DMS153 (cell line): ENCODE measurements around the gene PGPEP1.
A peak's percentile ranks its signal among the peaks of the same experiment; 100 is the strongest.
"Not testable (repeated sequence)": the region's sequence is repeated elsewhere in the genome, so short reads cannot be mapped to it uniquely, and the experiment has no call there.

Source experiments
- DNase-seq: peaks from one replicate; lab custom pipeline; 2025; lab: John Stamatoyannopoulos, UW

Gene PGPEP1

GRCh38 chr19:18391509-18392075 is 51.2 kb downstream of the PGPEP1 start:
- no peak for DNase-seq

- DNase-seq: no peak
Observed at GRCh38 chr19:18392417-18392816, 52.0 kb downstream of the PGPEP1 start.

- DNase-seq: no peak
Observed at GRCh38 chr19:18392926-18393325, 52.5 kb downstream of the PGPEP1 start.

DNA sequence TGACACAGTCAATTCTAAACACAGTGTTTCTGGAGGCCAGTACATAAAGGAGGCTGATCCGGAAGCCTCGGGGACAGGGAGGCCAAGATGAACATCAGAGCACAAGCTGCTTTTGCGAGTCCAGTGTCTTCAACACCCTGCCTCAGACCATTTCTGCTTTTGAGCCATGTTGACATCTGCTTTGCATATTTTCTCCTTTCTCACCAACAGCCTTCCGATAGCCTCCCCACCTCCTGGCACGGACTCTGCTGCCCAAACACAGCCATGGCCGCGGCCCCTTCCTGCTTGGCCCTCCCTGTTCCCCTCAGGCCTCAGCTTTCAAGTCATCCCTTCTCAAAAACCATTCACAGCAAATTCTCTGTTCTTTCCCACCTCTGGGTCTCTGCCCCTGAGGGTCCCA is 53.4 kb downstream of the PGPEP1 start:
- DNase-seq: no peak

DNA sequence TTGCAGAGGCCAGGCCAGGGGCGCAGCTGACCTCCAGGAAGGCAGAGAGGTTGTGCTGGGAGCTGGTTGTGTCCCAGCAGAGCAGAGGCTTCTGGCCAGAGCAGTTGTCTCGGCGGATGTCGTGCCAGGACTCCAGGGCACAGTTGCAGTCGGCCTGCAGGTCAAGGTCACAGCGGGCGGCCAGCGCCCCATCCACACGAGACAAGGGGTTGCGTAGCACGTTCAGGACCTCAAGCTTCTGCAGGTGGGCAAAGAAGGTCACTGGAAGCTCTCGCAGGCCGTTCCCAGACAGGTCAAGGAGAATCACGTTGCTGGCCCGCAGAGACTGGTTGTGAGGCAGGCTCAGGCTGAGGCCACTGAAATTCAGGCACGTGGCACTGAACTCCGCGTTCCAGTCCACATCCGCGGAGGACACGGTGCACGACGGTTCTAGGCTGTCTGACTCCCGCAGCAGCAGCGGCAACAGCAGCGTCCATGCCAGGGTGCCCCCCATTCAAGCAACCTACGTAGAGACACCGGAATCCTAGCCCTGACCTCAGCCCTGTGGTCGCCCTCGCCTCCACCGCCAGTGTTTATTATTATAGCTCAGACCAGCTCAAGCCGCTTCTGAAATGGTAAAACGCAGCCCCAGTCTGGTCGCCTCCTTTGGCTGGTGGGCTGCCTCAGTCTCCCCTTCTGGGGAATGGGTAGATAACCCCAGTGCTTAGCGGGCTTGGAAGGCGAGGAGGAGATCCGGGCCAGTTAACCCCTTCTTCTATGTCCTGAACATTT is 56.3 kb downstream of the PGPEP1 start:
- DNase-seq: no peak

DNA sequence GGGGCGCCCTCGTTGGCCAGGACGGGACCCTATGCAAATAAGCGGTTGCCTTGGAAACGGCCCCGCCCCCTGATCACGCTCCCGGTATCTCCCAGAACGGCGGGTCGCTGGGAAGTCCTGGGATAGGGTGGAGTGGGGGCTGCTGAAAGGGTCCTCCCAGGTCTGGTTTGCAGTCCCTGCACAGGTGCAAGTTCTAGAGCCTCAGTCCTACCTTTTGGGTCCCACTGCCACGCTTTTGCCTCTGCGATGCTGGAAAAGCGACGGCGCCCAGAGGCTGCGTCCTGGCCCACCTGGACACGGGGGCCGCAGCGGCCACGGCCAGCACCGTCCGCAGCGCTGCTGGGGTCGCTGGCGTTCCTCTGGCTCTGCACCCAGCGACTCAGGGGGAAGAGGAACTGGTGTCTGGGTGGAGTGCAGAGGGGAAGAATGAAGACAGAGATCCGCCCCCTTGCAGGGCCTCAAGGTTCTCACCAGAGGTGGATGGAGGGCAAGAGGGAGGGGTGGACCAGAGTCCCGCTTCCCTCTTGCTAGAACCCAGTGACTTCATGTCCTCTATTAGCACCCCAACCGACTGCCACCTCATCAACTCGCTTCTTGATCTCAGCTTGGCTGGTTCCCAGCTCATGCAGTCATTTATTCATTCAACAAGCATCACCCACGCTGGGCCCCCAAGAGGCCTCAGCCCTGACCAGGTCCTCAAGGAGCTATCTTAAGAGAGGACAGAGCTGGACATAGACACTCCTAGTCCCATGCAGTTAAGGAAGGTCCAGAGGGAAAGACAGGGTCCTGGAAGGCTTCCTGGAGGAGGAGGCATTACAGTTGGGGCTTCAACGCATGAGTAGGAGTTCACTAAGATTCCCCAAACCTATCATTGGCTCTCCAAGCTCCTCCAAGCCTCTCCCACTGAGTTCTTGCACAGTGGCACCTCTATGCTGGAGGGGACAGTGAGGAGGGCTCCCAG is 57.1 kb downstream of the PGPEP1 start, which contains the start of gene LRRC25:
TSS of gene LRRC25 (minus strand) at position 381 of the 961 bp plus-strand sequence. CDS start 659 bp downstream, outside the sequence.
- no peak for DNase-seq

DNA sequence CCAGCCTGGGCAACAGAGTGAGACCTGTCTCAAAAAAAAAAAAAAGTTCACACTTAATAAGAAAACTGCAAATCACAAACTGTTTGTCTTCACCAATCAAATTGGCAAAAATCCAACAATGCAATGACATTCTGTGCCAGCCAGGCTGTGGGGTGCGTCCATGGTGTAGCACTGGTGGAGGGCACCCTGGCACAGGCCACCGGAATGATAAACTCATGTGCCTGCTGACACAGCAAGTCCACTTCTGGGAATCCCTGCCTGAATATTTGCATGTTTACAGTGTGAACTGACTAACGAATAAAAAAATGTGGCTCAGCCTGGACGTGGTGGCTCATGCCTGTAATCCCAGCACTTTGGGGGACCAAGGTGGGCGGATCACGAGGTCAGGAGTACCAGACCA is 58.6 kb downstream of the PGPEP1 start:
- no peak for DNase-seq

- peak; percentile 35 for DNase-seq
Observed at GRCh38 chr19:18401580-18402112, 61.2 kb downstream of the PGPEP1 start.

DNA sequence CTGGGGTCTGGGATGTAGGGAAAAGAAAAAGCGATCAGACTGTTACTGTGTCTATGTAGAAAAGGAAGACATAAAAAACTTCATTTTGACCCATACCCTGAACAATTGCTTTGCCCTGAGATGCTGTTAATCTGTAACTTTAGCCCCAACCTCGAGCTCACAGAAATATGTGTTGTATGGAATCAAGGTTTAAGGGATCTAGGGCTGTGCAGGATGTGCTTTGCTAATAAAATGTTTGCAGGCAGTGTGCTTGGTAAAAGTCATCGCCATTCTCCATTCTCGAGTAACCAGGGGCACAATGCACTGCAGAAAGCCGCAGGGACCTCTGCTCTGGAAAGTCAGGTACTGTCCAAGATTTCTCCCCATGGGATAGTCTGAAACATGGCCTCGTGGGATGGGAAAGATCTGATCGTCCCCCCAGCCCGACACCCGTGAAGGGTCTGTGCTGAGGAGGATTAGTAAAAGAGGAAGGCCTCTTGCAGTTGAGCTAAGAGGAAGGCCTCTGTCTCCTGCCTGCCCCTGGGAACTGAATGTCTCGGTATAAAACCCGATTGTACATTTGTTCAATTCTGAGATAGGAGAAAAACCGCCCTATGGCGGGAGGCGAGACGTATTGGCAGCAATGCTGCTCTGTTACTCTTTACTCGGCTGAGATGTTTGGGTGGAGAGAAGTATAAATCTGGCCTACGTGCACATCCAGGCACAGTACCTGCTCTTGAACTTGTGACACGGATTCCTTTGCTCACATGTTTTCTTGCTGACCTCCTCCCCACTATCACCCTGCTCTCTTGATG is 62.3 kb downstream of the PGPEP1 start:
- DNase-seq: not testable (repeated sequence)

- not testable (repeated sequence) for DNase-seq
Observed at GRCh38 chr19:18405754-18406153, 65.4 kb downstream of the PGPEP1 start.

- no peak for DNase-seq
Observed at GRCh38 chr19:18406749-18407148, 66.4 kb downstream of the PGPEP1 start.

DNA sequence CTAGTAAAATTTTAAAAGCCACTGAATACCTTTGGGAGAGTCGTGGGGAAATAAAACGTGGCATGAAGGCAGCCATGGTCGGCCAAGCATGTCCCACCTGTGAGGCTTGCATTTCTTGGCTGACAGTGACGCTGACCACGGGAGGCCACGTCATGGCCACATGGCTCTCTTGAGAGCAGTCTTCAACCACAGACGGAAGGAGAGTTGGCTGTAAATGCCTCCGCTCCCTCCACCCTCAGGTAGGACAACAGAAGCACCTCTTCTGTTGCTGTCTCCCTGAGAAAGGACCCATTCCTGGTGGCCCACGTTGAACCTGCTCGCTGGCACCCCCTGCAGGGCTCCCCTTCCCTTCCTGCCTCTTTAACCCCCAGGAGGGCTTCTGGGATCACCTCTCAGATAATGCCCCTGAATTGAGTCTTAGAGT is 67.7 kb downstream of the PGPEP1 start:
- no peak for DNase-seq

DNA sequence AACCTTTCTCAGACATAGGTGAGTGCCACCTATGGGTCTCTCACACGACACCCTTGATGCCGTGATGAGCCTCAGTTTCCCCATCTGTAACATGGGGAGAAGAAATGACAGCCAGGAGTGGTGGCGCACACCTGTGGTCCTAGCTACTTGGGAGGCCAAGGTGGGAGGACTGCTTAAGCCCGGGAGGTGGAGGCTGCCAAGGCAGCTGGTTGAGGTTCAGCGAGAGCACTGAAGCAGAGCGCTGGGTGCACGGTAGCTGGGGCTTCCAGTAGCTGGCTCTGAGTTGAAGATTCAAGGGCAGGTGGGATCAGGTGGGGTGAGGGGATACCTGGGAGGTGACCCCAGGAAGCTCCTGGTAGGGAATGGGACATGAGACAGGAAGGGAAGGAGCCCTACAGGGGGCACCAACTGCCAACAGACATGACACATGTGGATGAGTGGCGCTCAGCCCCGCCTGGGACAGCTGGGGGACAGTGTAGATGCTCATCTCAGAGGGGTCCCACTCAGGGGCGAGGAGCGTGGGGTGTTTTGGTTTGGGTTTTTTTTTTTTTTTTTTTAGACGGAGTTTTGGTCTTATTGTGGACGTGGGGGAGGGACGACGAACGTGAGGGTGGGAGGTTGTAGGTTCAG is 72.3 kb downstream of the PGPEP1 start:
- no peak for DNase-seq

DNA sequence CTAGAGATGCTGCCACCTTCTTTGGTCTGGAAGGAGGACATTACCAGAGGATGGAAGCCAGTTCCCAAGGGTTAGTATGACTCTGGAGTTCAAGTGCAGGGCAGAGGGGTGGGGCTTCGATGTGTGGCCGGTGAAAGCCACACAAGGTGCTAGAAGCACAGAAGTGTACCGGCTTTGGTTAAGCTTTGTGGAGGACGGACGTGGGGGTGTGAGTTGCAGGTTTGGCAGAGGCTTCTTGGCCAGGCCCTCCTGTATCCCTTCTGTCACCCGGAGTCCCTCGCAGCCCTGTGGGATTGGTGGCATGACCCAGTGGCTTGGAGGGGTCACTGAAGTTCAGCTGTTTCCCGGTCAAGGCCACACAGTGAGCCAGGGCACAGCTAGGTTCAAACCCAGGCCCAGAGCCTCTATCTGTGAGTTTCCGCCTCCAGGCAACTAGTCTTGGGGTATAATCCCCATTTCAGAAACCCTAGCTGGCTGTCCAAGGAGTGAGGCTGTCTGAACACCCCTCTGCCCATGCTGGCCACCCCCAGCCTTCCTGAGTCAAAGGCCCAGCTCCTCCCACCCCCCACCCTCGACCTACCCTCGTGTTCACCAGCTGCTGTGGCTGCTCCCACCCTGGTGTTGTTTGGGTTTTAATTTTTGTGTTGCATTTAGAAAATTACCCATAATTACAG is 74.2 kb downstream of the PGPEP1 start:
- no peak for DNase-seq

DNA sequence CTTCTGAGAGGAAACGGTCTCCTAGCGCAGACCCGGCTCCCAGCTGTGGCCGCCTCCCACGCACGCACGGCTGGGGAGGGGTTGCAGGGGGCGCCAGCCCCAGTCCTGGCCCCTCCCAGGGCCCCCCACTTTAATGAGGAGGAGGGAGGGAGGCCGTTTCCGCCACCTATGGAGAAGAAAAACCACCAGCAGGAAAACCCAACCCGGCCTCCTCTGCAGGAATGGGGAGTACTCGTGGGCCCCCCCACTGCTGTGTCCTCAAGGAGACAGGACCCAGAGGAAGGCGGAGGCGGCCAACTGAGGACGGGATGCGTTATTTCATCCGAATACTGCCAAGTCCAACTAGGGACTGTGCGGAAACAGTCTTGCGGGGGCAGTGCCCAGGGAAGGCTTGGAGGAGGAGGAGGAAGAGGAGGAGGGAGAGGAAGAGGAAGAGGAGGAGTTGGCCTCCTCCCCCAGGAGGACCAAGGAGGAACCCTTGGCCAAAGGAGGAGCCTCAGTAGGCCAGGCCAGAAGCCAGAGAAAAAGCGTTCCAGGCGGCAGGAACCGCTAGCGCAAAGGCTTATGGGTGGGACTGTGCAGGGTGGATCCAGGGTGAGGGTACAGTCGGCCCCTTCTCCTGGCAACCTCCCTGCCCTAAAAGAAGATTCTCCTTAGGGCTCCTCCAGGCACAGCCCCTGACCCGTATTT is 74.9 kb downstream of the PGPEP1 start:
- no peak for DNase-seq

GRCh38 chr19:18416778-18417249 is 76.4 kb downstream of the PGPEP1 start:
- DNase-seq: peak; percentile 62

GRCh38 chr19:18417250-18418028 is 77.0 kb downstream of the PGPEP1 start:
- peak; percentile 37 for DNase-seq

DNA sequence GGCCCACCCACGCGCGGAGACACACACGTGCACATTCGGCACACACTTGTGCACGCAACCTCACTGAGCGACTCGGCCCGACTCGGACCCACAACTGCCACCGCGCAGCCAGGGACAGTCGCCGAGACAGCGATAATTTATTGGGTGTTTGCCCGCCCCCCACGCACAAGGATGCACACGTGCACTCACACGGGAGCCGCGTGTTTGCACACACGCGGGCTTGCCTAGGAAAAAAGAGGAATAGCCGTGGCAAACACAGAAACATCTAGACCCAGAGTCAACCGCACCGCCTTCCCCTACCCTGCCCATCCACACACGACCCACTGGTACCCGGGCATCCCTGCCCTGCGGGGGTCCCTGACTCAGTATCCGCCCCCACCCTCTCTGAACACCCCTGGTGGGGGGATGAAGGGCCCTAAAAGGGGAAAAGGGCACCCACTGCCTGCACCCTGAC is 77.7 kb downstream of the PGPEP1 start:
- no peak for DNase-seq
